Osteoblast (primary cell): Measurements from ENCODE around the gene FGF3. TPM values are rescaled to one million over a fixed set of nuclear protein-coding genes. Genes with fewer than 3 reads are reported as not detected.

Experiments used
- DNase-seq: peaks from one replicate; pipeline ENCODE4 v3.0.0; 2011; ENCODE audit warnings: low spot score, mixed read lengths; ENCODE audit not compliant: insufficient read length; ENCODE audit errors: missing footprints
- H2AFZ ChIP-seq: 2 replicates; pipeline ENCODE4 v1.6.0; 2011; ENCODE audit warnings: mild to moderate bottlenecking, low read length
- H3K27ac ChIP-seq: 2 replicates; pipeline ENCODE4 v1.5.1; 2011; ENCODE audit warnings: mild to moderate bottlenecking, low read depth, low read length, moderate library complexity
- H3K27me3 ChIP-seq: 2 replicates; pipeline ENCODE4 v1.6.0; 2012; ENCODE audit warnings: mild to moderate bottlenecking, control low read depth, inconsistent platforms, low read length, moderate library complexity; ENCODE audit not compliant: insufficient read depth
- H3K36me3 ChIP-seq: 2 replicates; pipeline ENCODE4 v1.5.1; 2011; ENCODE audit warnings: mild to moderate bottlenecking, low read length, control low read depth, moderate library complexity; ENCODE audit not compliant: insufficient read depth
- H3K4me1 ChIP-seq: 2 replicates; pipeline ENCODE4 v1.5.1; 2011; ENCODE audit warnings: mild to moderate bottlenecking, low read length, control low read depth, moderate library complexity; ENCODE audit not compliant: insufficient read depth
- H3K4me2 ChIP-seq: 2 replicates; pipeline ENCODE4 v1.6.0; 2011; ENCODE audit warnings: mild to moderate bottlenecking, low read length; ENCODE audit not compliant: insufficient read depth
- H3K4me3 ChIP-seq: fragments of 200-600 bp; sonication (generic); 3 replicates; pipeline ENCODE4 v1.5.1; 2012; ENCODE audit warnings: mild to moderate bottlenecking, low read length, inconsistent platforms; ENCODE audit not compliant: insufficient read depth
- H3K79me2 ChIP-seq: 2 replicates; pipeline ENCODE4 v1.6.0; 2012; ENCODE audit warnings: mild to moderate bottlenecking, low read length, control low read depth, inconsistent platforms; ENCODE audit not compliant: insufficient read depth
- H3K9me3 ChIP-seq: 2 replicates; pipeline ENCODE4 v1.5.1; 2011; ENCODE audit warnings: low read depth, low read length, control low read depth
- H4K20me1 ChIP-seq: 2 replicates; pipeline ENCODE4 v1.6.0; 2012; ENCODE audit warnings: mild to moderate bottlenecking, low read length, control low read depth; ENCODE audit not compliant: insufficient read depth
- total RNA-seq: library from RNA; depleted of rRNA; stranded (reverse); fragments of >200 nt; gene quantifications from 2 replicates; pipeline ENCODE4 v1.2.3, GENCODE V29; 2012
- TF ChIP-seq, protein P1 (sequence below): IDR thresholded peaks from 2 replicates; pipeline ENCODE4 v1.5.1; 2011; ENCODE audit warnings: mild to moderate bottlenecking, low read depth, low read length, moderate library complexity; ENCODE audit errors: extremely low read depth

FGF3 gene
- total RNA-seq, 1 donor = not detected

DNA sequence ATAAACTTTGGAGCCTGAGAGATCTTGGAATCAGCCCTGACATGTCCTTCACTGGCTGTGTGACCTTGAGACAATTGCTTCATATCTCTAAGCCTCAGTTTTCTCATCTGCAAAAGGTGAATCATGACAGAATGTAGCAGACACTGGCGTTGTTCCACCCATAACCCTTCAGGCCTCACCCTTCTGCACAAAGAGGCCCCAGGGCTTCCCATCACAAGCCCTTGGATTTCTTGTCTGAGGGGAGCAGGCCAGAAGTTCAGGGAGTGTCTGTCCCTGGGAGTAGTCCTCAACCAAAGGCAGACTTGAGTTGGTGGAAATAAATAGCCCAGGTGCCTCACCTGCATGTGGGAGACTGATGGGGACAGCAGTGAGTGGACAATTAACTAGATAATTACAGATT is 16.6 kb downstream of the FGF3 start:
- H3K4me2 ChIP-seq = no peak overlapping the region
- H3K4me1 ChIP-seq = no peaks in the 10 kb centered on the region
- no peak overlapping the region for H3K27ac ChIP-seq
- no peaks in the 10 kb centered on the region for H4K20me1 ChIP-seq
- H2AFZ ChIP-seq = no peak overlapping the region
- no peaks in the 10 kb centered on the region for H3K36me3 ChIP-seq
- H3K79me2 ChIP-seq = no peaks in the 10 kb centered on the region
- H3K4me3 ChIP-seq = no peak overlapping the region
- TF ChIP-seq, protein P1, sequence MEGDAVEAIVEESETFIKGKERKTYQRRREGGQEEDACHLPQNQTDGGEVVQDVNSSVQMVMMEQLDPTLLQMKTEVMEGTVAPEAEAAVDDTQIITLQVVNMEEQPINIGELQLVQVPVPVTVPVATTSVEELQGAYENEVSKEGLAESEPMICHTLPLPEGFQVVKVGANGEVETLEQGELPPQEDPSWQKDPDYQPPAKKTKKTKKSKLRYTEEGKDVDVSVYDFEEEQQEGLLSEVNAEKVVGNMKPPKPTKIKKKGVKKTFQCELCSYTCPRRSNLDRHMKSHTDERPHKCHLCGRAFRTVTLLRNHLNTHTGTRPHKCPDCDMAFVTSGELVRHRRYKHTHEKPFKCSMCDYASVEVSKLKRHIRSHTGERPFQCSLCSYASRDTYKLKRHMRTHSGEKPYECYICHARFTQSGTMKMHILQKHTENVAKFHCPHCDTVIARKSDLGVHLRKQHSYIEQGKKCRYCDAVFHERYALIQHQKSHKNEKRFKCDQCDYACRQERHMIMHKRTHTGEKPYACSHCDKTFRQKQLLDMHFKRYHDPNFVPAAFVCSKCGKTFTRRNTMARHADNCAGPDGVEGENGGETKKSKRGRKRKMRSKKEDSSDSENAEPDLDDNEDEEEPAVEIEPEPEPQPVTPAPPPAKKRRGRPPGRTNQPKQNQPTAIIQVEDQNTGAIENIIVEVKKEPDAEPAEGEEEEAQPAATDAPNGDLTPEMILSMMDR = no peak
- no peaks in the 10 kb centered on the region for H3K9me3 ChIP-seq
- DNase-seq = no peak
- H3K27me3 ChIP-seq = peaks cover 6% of the 10 kb centered on the region

DNA sequence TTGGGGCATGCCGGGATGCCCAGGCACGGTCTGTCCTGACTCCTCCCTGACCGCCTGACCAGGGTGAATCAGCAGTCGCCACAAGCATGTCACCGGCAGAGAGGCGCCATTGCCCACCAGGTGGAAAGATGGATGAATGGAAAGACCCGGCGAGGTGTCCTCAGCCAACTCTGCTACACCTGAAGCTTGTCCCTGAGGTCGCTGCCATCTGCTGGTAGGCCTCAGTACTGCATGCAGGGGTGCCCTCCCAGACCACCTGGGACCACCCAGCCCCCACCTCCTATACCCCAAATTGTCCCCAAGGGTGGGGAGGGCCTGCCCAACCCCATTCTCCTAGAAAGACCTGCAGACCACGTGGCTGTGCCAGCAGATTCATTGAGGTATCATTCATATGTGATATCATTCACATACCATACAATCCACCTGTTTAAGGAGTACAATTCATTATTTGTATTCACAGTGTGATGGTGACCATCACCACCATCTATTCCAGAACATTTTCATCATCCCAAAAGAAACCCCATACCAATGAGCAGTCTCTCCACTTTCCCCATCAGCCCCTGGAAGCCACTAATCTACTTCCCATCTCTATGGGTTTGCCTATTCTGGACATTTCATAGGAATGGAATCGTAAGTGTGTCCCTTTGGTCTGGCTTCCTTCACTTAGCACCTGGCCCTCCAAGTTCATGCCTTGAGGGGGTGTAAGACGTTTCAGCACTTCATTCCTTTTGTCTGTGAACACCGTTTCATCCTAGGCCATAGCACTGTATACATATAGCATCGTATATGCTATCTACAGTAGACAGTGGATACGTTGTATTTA is 17.5 kb downstream of the FGF3 start:
- Histone ChIP-seq H3K27me3 (peaks cover 6% of the 10 kb centered on the region), H2AFZ (no peak overlapping the region), H4K20me1 (no peaks in the 10 kb centered on the region), H3K9me3 (no peaks in the 10 kb centered on the region), H3K4me2 (no peak overlapping the region), H3K27ac (no peak overlapping the region), H3K36me3 (no peaks in the 10 kb centered on the region), H3K79me2 (no peaks in the 10 kb centered on the region), H3K4me3 (no peak overlapping the region), H3K4me1 (no peaks in the 10 kb centered on the region)
- DNase-seq = peak; percentile 75
- TF ChIP-seq, protein P1 = peak; percentile 64

DNA sequence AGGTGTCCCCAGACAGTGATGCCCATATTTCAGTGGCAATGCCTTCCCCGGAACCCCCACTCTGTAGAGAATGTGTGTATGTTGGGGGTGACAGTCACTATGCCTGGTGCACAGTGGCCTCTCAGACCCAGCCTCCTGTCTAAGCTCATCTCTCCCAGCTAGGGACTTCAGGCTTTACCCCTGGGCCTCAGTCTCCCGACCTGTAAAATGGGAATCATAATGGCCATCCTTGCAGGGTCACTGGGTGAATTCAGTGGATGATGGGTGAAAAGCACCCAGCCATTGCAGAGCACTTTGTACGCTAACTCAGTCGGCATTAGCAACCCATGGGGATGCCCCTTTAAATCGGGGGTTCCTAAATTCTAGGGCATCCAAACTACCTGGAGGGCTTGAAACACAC is 18.9 kb downstream of the FGF3 start:
- no peaks in the 10 kb centered on the region for H4K20me1 ChIP-seq
- H3K9me3 ChIP-seq = no peaks in the 10 kb centered on the region
- H3K4me3 ChIP-seq = no peak overlapping the region
- H3K79me2 ChIP-seq = no peaks in the 10 kb centered on the region
- no peaks in the 10 kb centered on the region for H3K36me3 ChIP-seq
- no peaks in the 10 kb centered on the region for H3K4me1 ChIP-seq
- H3K4me2 ChIP-seq = no peak overlapping the region
- no peak overlapping the region for H3K27ac ChIP-seq
- TF ChIP-seq, protein P1 = no peak
- peaks cover 10% of the 10 kb centered on the region for H3K27me3 ChIP-seq
- peak; percentile 70 for DNase-seq
- no peak overlapping the region for H2AFZ ChIP-seq

DNA sequence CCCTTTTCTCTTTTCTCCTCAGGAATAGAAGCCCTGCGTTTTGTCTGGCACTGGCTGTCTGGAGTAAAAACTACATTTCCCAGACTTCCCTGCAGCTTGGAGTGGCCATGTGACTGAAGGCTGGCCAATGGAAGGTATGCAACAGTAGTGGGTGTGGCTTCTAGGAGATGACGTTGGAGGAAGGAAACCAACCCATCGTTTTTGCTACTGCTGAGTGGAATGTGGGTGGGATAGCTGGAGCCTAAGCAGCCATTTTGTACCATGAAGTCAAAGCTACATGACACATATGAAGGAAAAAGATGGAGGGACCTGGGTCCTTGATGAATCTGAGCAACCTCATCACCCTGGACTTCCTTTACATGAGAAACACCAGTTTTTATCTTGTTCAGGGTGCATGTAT is 19.6 kb downstream of the FGF3 start:
- H3K4me2 ChIP-seq = no peak overlapping the region
- H3K4me3 ChIP-seq = no peak overlapping the region
- no peaks in the 10 kb centered on the region for H3K4me1 ChIP-seq
- peaks cover 10% of the 10 kb centered on the region for H3K27me3 ChIP-seq
- TF ChIP-seq, protein P1 = no peak
- DNase-seq = peak; percentile 91
- H3K79me2 ChIP-seq = no peaks in the 10 kb centered on the region
- H3K36me3 ChIP-seq = no peaks in the 10 kb centered on the region
- H4K20me1 ChIP-seq = no peaks in the 10 kb centered on the region
- H3K9me3 ChIP-seq = no peaks in the 10 kb centered on the region
- no peak overlapping the region for H3K27ac ChIP-seq
- H2AFZ ChIP-seq = no peak overlapping the region
